Endodermal cell (in vitro differentiated cells): ENCODE data around the gene NID1. TPM values are rescaled to one million over a fixed set of nuclear protein-coding genes. Genes with fewer than 3 reads are reported as not detected.

Source experiments
- DNase-seq: peaks from one replicate; pipeline ENCODE4 v3.0.0-alpha.2; 2017
- H3K27ac ChIP-seq: 2 replicates; pipeline ENCODE4 v1.5.1; 2013; ENCODE audit warnings: mild to moderate bottlenecking, low read depth, low read length, moderate library complexity
- H3K27me3 ChIP-seq: 2 replicates; pipeline ENCODE4 v1.6.1; 2013; ENCODE audit warnings: mild to moderate bottlenecking, low read length, moderate library complexity; ENCODE audit not compliant: insufficient read depth, control insufficient read depth, poor library complexity, severe bottlenecking
- H3K36me3 ChIP-seq: 2 replicates; pipeline ENCODE4 v1.7.0; 2013; ENCODE audit warnings: mild to moderate bottlenecking, low read length, moderate library complexity; ENCODE audit not compliant: control insufficient read depth, insufficient read depth
- H3K4me1 ChIP-seq: one replicate; pipeline ENCODE4 v1.7.0; 2013; ENCODE audit warnings: low read length; ENCODE audit not compliant: control insufficient read depth, insufficient read depth
- H3K4me3 ChIP-seq: 2 replicates; pipeline ENCODE4 v1.5.1; 2013; ENCODE audit warnings: mild to moderate bottlenecking, low read length, moderate library complexity
- H3K9ac ChIP-seq: 2 replicates; pipeline ENCODE4 v1.6.1; 2013; ENCODE audit warnings: mild to moderate bottlenecking, low read length, moderate library complexity; ENCODE audit not compliant: poor library complexity, severe bottlenecking; ENCODE audit errors: extremely low read depth
- H3K9me3 ChIP-seq: 2 replicates; pipeline ENCODE4 v1.6.1; 2013; ENCODE audit warnings: mild to moderate bottlenecking, low read length, moderate library complexity; ENCODE audit not compliant: control insufficient read depth
- H3K27ac Mint-ChIP-seq: 2 replicates; pipeline ENCODE4 v1.8.0; 2020; ENCODE audit warnings: mixed read lengths
- H3K27me3 Mint-ChIP-seq: 2 replicates; pipeline ENCODE4 v1.8.0; 2021; ENCODE audit warnings: mild to moderate bottlenecking, mixed read lengths; ENCODE audit not compliant: insufficient read depth
- H3K36me3 Mint-ChIP-seq: 2 replicates; pipeline ENCODE4 v1.8.0; 2020; ENCODE audit warnings: low read depth, mixed read lengths
- H3K4me1 Mint-ChIP-seq: 2 replicates; pipeline ENCODE4 v1.8.0; 2020; ENCODE audit warnings: mixed read lengths
- H3K4me3 Mint-ChIP-seq: 2 replicates; pipeline ENCODE4 v1.8.0; 2020; ENCODE audit warnings: mild to moderate bottlenecking, moderate library complexity, mixed read lengths
- H3K9me3 Mint-ChIP-seq: 2 replicates; pipeline ENCODE4 v1.8.0; 2020; ENCODE audit warnings: mild to moderate bottlenecking, mixed read lengths
- CTCF ChIP-seq: fragments of 200-600 bp; sonication (generic); conservative IDR thresholded peaks from 2 replicates; pipeline ENCODE4 v1.5.0; 2021; ENCODE audit warnings: antibody characterized with exemption, mild to moderate bottlenecking
- WGBS, 2 experiments: methylation state at CpG; one replicate each; pipeline versions ENCODE4 v1.1.5 to v1.1.7; 2013; ENCODE audit warnings: missing lambda C conversion rate in 2 of 2, mixed read lengths in 1 of 2; ENCODE audit not compliant: insufficient coverage in 1 of 2, insufficient read length in 1 of 2; 5-methylcytosine and 5-hydroxymethylcytosine counted together
- total RNA-seq, 2 donors: library from RNA; stranded (reverse); fragmentation: NEBNext Ultra II Directional in 1 of 2; extraction: Animal tissue kit (Norgen Biotek cat#: 25700) in 1 of 2; gene quantifications; 2 replicates in 1 of 2; 3 replicates in 1 of 2; pipeline ENCODE4 v1.2.1, GENCODE V29; 2021

The NID1 gene
- total RNA-seq, 2 donors from 2014 or later: 12.7 to 18.3 TPM

- Mint-ChIP-seq H3K9me3 (peaks cover 6% of the 10 kb centered on the region), H3K4me3 (no peak overlapping the region), H3K27ac (no peak overlapping the region), H3K4me1 (no peaks in the 10 kb centered on the region), H3K27me3 (peaks cover 2% of the 10 kb centered on the region), H3K36me3 (no peaks in the 10 kb centered on the region)
- no peaks in the 10 kb centered on the region for H3K27me3 ChIP-seq
- no peak overlapping the region for H3K4me3 ChIP-seq
- H3K27ac ChIP-seq: no peak overlapping the region
- DNase-seq: no peak
- H3K9ac ChIP-seq: no peak overlapping the region
- H3K9me3 ChIP-seq: no peaks in the 10 kb centered on the region
- TF ChIP-seq CTCF: no peak
- 84 to 92% methylated on average over 8 to 12 of the region's 12 CpGs for WGBS, 2 experiments
- no peaks in the 10 kb centered on the region for H3K4me1 ChIP-seq
- no peaks in the 10 kb centered on the region for H3K36me3 ChIP-seq
Measured at GRCh38 chr1:236089046-236089773, 24.3 kb upstream of the NID1 start.

- Histone ChIP-seq H3K36me3 (no peaks in the 10 kb centered on the region), H3K4me3 (no peak overlapping the region), H3K9ac (no peak overlapping the region), H3K27ac (no peak overlapping the region), H3K4me1 (no peaks in the 10 kb centered on the region), H3K9me3 (no peaks in the 10 kb centered on the region), H3K27me3 (no peaks in the 10 kb centered on the region)
- Mint-ChIP-seq H3K4me1 (peaks cover 11% of the 10 kb centered on the region), H3K36me3 (no peaks in the 10 kb centered on the region), H3K9me3 (peaks cover 6% of the 10 kb centered on the region), H3K27ac (no peak overlapping the region), H3K4me3 (no peak overlapping the region), H3K27me3 (peaks cover 2% of the 10 kb centered on the region)
- TF ChIP-seq CTCF: no peak
- 88 to 97% methylated on average over 5 to 7 of the region's 7 CpGs for WGBS, 2 experiments
- no peak for DNase-seq
Measured at GRCh38 chr1:236086537-236086936, 21.6 kb upstream of the NID1 start.

GRCh38 chr1:236085545-236086159, 20.8 kb upstream of the NID1 start:
- DNase-seq: no peak
- TF ChIP-seq CTCF: no peak
- Histone ChIP-seq H3K9ac (no peak overlapping the region), H3K27ac (no peak overlapping the region), H3K4me3 (no peak overlapping the region), H3K9me3 (no peaks in the 10 kb centered on the region), H3K4me1 (no peaks in the 10 kb centered on the region), H3K27me3 (no peaks in the 10 kb centered on the region), H3K36me3 (no peaks in the 10 kb centered on the region)
- peaks cover 11% of the 10 kb centered on the region for H3K4me1 Mint-ChIP-seq
- peaks cover 2% of the 10 kb centered on the region for H3K27me3 Mint-ChIP-seq
- H3K27ac Mint-ChIP-seq: no peak overlapping the region
- H3K4me3 Mint-ChIP-seq: no peak overlapping the region
- peaks cover 6% of the 10 kb centered on the region for H3K9me3 Mint-ChIP-seq
- 90 to 96% methylated on average over 3 to 6 of the region's 6 CpGs for WGBS, 2 experiments
- H3K36me3 Mint-ChIP-seq: no peaks in the 10 kb centered on the region
